Chondrocyte (in vitro differentiated cells): ENCODE results near the gene FOS. TPM values are rescaled to one million over a fixed set of nuclear protein-coding genes. Genes with fewer than 3 reads are reported as not detected.

Experiments
- DNase-seq: peaks from one replicate; pipeline ENCODE4 v3.0.0; 2021; ENCODE audit warnings: mixed read lengths, low spot score
- H3K27ac Mint-ChIP-seq: one replicate; pipeline ENCODE4 v1.8.0; 2021; ENCODE audit warnings: mild to moderate bottlenecking, moderate library complexity, mixed read lengths; ENCODE audit not compliant: unreplicated experiment
- H3K27me3 Mint-ChIP-seq: 2 replicates; pipeline ENCODE4 v1.8.0; 2021; ENCODE audit warnings: low read depth, mixed read lengths
- H3K36me3 Mint-ChIP-seq: 2 replicates; pipeline ENCODE4 v1.8.0; 2021; ENCODE audit warnings: low read depth, mixed read lengths
- H3K4me1 Mint-ChIP-seq: 2 replicates; pipeline ENCODE4 v1.8.0; 2021; ENCODE audit warnings: low read depth, mild to moderate bottlenecking, mixed read lengths
- H3K4me3 Mint-ChIP-seq: one replicate; pipeline ENCODE4 v1.8.0; 2021; ENCODE audit warnings: mild to moderate bottlenecking, moderate library complexity, mixed read lengths; ENCODE audit not compliant: unreplicated experiment
- H3K9me3 Mint-ChIP-seq: 2 replicates; pipeline ENCODE4 v1.8.0; 2021; ENCODE audit warnings: low read depth, mixed read lengths
- total RNA-seq: library from RNA; stranded (reverse); gene quantifications from 3 replicates; pipeline ENCODE4 v1.2.1, GENCODE V29; 2021
- TF ChIP-seq, protein P1 (sequence below): fragments of 200-600 bp; sonication (generic); IDR thresholded peaks from 2 replicates; pipeline ENCODE4 v1.5.0; 2021; ENCODE audit warnings: antibody characterized with exemption, mild to moderate bottlenecking, moderate library complexity

Gene FOS
- total RNA-seq, 1 donor from 2014 or later, result 152 TPM

DNA sequence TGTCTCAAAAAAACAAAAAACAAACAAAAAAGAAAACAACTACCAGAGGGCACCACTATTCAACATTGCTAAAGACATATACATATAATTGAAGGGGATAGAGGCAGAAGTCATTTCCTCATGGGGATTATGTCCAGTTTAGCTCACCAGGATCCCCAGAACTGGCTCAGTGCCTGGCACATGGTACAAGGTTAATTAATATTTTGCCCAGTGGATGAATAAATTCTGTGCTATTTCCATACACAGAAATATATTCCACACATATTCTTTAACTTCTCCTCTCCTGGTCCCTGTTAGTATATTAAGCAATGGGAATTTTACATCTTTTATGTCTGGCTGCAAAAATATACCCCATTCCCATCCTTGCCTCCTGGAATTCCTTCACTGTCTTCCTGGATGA, 6.7 kb downstream of the FOS start:
- Mint-ChIP-seq H3K27ac (no peak overlapping the region), H3K4me3 (no peak overlapping the region), H3K9me3 (no peaks in the 10 kb centered on the region), H3K27me3 (no peaks in the 10 kb centered on the region), H3K36me3 (peaks cover 14% of the 10 kb centered on the region), H3K4me1 (peaks cover 16% of the 10 kb centered on the region)
- no peak for DNase-seq
- TF ChIP-seq, protein P1, sequence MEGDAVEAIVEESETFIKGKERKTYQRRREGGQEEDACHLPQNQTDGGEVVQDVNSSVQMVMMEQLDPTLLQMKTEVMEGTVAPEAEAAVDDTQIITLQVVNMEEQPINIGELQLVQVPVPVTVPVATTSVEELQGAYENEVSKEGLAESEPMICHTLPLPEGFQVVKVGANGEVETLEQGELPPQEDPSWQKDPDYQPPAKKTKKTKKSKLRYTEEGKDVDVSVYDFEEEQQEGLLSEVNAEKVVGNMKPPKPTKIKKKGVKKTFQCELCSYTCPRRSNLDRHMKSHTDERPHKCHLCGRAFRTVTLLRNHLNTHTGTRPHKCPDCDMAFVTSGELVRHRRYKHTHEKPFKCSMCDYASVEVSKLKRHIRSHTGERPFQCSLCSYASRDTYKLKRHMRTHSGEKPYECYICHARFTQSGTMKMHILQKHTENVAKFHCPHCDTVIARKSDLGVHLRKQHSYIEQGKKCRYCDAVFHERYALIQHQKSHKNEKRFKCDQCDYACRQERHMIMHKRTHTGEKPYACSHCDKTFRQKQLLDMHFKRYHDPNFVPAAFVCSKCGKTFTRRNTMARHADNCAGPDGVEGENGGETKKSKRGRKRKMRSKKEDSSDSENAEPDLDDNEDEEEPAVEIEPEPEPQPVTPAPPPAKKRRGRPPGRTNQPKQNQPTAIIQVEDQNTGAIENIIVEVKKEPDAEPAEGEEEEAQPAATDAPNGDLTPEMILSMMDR, result no peak

DNA sequence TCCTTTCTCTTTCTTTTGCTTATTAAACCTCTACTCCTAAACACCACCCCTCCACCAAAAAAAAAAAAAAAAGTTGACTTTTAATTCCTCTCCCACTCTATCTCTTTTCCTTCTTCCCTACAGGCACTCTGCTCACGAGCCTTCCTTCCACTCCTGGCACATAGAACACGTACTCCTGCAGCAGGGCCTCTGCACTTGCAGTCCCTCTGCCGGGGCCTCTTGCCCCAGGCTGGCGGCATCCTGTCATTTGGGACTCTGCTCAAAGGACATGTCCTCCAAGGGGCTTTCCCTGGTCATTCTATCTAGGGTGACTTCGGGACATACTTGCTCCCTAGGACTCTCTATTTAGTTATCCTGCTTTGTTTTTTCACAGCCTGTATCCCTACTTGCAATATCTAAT, 7.7 kb downstream of the FOS start:
- TF ChIP-seq, protein P1, result no peak
- Mint-ChIP-seq H3K4me1 (peaks cover 8% of the 10 kb centered on the region), H3K27ac (no peak overlapping the region), H3K27me3 (no peaks in the 10 kb centered on the region), H3K9me3 (no peaks in the 10 kb centered on the region), H3K4me3 (no peak overlapping the region), H3K36me3 (peaks cover 4% of the 10 kb centered on the region)
- DNase-seq, result no peak

DNA sequence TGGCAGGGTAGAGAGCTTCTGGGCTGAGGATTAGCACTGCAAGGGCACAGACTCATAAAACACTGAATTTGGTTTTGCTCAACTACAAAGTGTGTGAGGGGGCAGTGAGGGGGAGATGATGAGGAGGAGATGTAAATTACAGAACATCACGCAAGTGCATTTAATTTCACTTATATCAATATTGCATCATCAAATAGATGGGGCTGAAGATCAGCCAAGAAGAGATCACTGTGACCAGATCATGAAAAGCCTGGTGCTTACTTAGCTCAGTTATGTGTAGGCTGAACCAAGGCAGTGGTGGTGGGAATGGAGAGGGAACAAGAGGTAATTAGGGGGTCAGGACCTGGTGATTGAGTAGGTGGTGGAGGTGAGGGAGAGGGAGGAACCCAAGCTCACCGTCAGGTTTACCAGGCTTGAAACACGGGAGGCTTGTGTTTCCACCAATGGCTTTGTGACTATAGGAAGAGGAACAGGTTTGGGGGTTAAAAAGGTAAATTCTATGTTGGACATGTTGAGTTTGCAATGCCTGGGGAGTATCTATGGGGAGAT, 11.3 kb downstream of the FOS start:
- H3K4me3 Mint-ChIP-seq, result no peak overlapping the region
- peaks cover 11% of the 10 kb centered on the region for H3K4me1 Mint-ChIP-seq
- no peaks in the 10 kb centered on the region for H3K27me3 Mint-ChIP-seq
- TF ChIP-seq, protein P1, result no peak
- no peak overlapping the region for H3K27ac Mint-ChIP-seq
- no peak for DNase-seq
- no peaks in the 10 kb centered on the region for H3K9me3 Mint-ChIP-seq
- no peaks in the 10 kb centered on the region for H3K36me3 Mint-ChIP-seq

DNA sequence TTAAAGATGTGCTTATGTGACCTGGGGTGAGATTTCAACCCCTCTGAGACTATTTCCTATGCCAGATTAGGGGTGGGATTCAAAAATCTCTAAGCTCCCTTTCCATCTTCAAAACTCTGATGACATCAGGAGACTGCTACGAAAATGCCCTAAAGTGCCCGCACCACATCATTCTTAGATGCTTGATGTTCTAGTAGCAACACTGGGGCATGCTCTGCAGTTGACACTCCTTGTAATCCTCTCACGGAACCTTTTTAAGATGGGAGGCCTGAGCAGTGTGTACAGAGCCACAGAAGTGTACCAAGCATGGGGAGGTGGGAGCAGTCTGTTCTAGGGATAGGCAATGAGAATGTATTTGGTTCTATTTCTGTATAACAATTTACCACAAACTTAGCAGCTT, 12.2 kb downstream of the FOS start:
- no peaks in the 10 kb centered on the region for H3K27me3 Mint-ChIP-seq
- H3K4me1 Mint-ChIP-seq, result peaks cover 21% of the 10 kb centered on the region
- H3K27ac Mint-ChIP-seq, result no peak overlapping the region
- no peaks in the 10 kb centered on the region for H3K9me3 Mint-ChIP-seq
- no peak overlapping the region for H3K4me3 Mint-ChIP-seq
- DNase-seq, result no peak
- H3K36me3 Mint-ChIP-seq, result no peaks in the 10 kb centered on the region
- TF ChIP-seq, protein P1, result no peak

DNA sequence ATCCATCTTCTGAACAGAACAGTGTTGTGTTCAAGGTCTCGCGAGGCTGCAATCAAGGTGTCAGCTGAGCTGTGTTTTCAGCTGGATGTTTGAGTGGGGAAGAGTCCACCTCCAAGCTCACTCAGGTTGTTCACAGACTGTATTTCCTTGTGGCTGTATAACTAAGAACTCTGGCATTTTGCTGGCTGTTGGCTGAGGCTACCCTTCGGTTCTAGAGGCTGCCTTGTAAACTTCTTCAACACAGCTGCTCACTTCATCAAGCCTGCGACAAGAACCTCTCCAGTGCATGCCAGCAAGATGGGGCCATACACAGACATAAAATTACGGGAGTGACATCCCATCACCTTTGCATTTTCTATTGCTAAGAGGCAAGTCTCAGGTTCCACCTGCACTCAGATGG, 12.7 kb downstream of the FOS start:
- Mint-ChIP-seq H3K4me1 (peaks cover 23% of the 10 kb centered on the region), H3K27ac (no peak overlapping the region), H3K4me3 (no peak overlapping the region), H3K9me3 (no peaks in the 10 kb centered on the region), H3K36me3 (no peaks in the 10 kb centered on the region), H3K27me3 (no peaks in the 10 kb centered on the region)
- TF ChIP-seq, protein P1, result no peak
- DNase-seq, result no peak
